ENCODE results near the gene PKN3. TPM values are rescaled to one million over a fixed set of nuclear protein-coding genes. Genes with fewer than 3 reads are reported as not detected.

PKN3 gene
- total RNA-seq, 1 donor from 2014 or later: 5.7 TPM

Other genes with a start within 250 kb of the PKN3 start
- 12.0 TPM for gene ODF2, start 246.5 kb upstream of the PKN3 start, total RNA-seq
- 18.7 TPM for gene GLE1, start 197.8 kb upstream of the PKN3 start, total RNA-seq
- gene SPTAN1, start 149.9 kb upstream of the PKN3 start, total RNA-seq: 203 TPM
- gene DYNC2I2, start 45.7 kb upstream of the PKN3 start, total RNA-seq: 40.0 TPM
- gene SET, start 13.3 kb upstream of the PKN3 start, total RNA-seq: 167 TPM
- gene ZDHHC12, start 21.6 kb downstream of the PKN3 start, total RNA-seq: 5.4 TPM
- gene ZER1, start 69.4 kb downstream of the PKN3 start, total RNA-seq: 57.3 TPM
- 16.6 TPM for gene TBC1D13, start 84.8 kb downstream of the PKN3 start, total RNA-seq
- gene ENDOG, start 116.0 kb downstream of the PKN3 start, total RNA-seq: 89.0 TPM
- gene SPOUT1, start 127.3 kb downstream of the PKN3 start, total RNA-seq: 15.8 TPM
- gene KYAT1, start 179.4 kb downstream of the PKN3 start, total RNA-seq: 12.6 TPM
- gene LRRC8A, start 179.6 kb downstream of the PKN3 start, total RNA-seq: 20.2 TPM
- gene PHYHD1, start 218.5 kb downstream of the PKN3 start, total RNA-seq: 28.7 TPM
- gene DOLK, start 245.1 kb downstream of the PKN3 start, total RNA-seq: 6.4 TPM
- 21.0 TPM for gene NUP188, start 245.2 kb downstream of the PKN3 start, total RNA-seq

All from Right ventricle myocardium superior (tissue), 1 donor.